Adrenal gland (tissue), 5 donors: ENCODE results near the gene ZNF638.

Source experiments
- POLR2A ChIP-seq, 2 donors: fragments of 450-650 bp; IDR thresholded peaks; one replicate each; pipeline ENCODE4 v1.6.1; 2017; ENCODE audit warnings: antibody characterized with exemption in 2 of 2, mild to moderate bottlenecking in 2 of 2, moderate library complexity in 1 of 2
- TF ChIP-seq, protein P1 (sequence below), 6 experiments: fragments of 450-650 bp in 4 of 6; fragments of 200-600 bp in 2 of 6; sonication (generic) in 1 of 6; IDR thresholded peaks; 1 replicate in 5 of 6; 2 replicates in 1 of 6; pipeline versions ENCODE4 v1.5.1 to v1.8.0; 2016 to 2021; ENCODE audit warnings: antibody characterized with exemption in 6 of 6, mild to moderate bottlenecking in 2 of 6, moderate library complexity in 1 of 6
- donor health status: DM: no; HTN: no; CAD: no.

- TF ChIP-seq, protein P1, sequence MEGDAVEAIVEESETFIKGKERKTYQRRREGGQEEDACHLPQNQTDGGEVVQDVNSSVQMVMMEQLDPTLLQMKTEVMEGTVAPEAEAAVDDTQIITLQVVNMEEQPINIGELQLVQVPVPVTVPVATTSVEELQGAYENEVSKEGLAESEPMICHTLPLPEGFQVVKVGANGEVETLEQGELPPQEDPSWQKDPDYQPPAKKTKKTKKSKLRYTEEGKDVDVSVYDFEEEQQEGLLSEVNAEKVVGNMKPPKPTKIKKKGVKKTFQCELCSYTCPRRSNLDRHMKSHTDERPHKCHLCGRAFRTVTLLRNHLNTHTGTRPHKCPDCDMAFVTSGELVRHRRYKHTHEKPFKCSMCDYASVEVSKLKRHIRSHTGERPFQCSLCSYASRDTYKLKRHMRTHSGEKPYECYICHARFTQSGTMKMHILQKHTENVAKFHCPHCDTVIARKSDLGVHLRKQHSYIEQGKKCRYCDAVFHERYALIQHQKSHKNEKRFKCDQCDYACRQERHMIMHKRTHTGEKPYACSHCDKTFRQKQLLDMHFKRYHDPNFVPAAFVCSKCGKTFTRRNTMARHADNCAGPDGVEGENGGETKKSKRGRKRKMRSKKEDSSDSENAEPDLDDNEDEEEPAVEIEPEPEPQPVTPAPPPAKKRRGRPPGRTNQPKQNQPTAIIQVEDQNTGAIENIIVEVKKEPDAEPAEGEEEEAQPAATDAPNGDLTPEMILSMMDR (IDR thresholded peaks at IDR 0.05): no peak
- TF ChIP-seq POLR2A (IDR thresholded peaks at IDR 0.05): no peak
Observed at GRCh38 chr2:71461304-71461671, 129.7 kb downstream of the ZNF638 start.
